Breast epithelium (tissue), 3 donors: ENCODE measurements around the gene KMT2A.

ENCODE experiments used
- CTCF ChIP-seq, 3 donors: fragments of 450-650 bp; IDR thresholded peaks; one replicate each; pipeline ENCODE4 v1.5.1; 2016 to 2017; ENCODE audit warnings: antibody characterized with exemption in 3 of 3, mild to moderate bottlenecking in 3 of 3, moderate library complexity in 3 of 3
- POLR2A ChIP-seq: fragments of 450-650 bp; IDR thresholded peaks from one replicate; pipeline ENCODE4 v1.6.1; 2016; ENCODE audit warnings: antibody characterized with exemption, mild to moderate bottlenecking, moderate library complexity
- POLR2AphosphoS5 ChIP-seq, 3 donors: sonication (generic); formaldehyde crosslinking; IDR thresholded peaks; one replicate each; pipeline ENCODE4 v1.6.1; 2017; ENCODE audit warnings: antibody characterized with exemption in 3 of 3

- TF ChIP-seq POLR2AphosphoS5 (IDR thresholded peaks at IDR 0.05) (peak; percentile 51 to 85 (median 66)), POLR2A (no peak), CTCF (IDR thresholded peaks at IDR 0.05) (peak; percentile 88 to 100 (median 92))
Observed at GRCh38 chr11:118435893-118436624, at the start of gene KMT2A.
